H9 (cell line): ENCODE measurements around the gene GPR183. TPM values are rescaled to one million over a fixed set of nuclear protein-coding genes. Genes with fewer than 3 reads are reported as not detected.

Experiments used
- DNase-seq: peaks from one replicate; pipeline ENCODE4 v3.0.0-alpha.2; 2017
- H2AFZ ChIP-seq: one replicate; pipeline ENCODE4 v1.6.1; 2013; ENCODE audit warnings: mild to moderate bottlenecking, low read length, control low read depth, moderate library complexity
- H2AK5ac ChIP-seq: 2 replicates; pipeline ENCODE4 v1.6.1; 2013; ENCODE audit warnings: low read length, control low read depth, mixed read lengths; ENCODE audit not compliant: insufficient read length
- H2BK120ac ChIP-seq: one replicate; pipeline ENCODE4 v1.6.1; 2013; ENCODE audit warnings: low read depth, mild to moderate bottlenecking, low read length, control low read depth, inconsistent platforms; ENCODE audit not compliant: poor library complexity, severe bottlenecking
- H2BK12ac ChIP-seq: 2 replicates; pipeline ENCODE4 v1.6.1; 2013; ENCODE audit warnings: low read length, control low read depth, mixed read lengths, low read depth; ENCODE audit not compliant: insufficient read length
- H2BK15ac ChIP-seq: 2 replicates; pipeline ENCODE4 v1.6.1; 2013; ENCODE audit warnings: low read depth, low read length, control low read depth
- H2BK20ac ChIP-seq: one replicate; pipeline ENCODE4 v1.6.1; 2013; ENCODE audit warnings: low read depth, mild to moderate bottlenecking, low read length, control low read depth, inconsistent platforms; ENCODE audit not compliant: poor library complexity, severe bottlenecking
- H2BK5ac ChIP-seq: 2 replicates; pipeline ENCODE4 v1.6.1; 2013; ENCODE audit warnings: low read length, control low read depth, mixed read lengths; ENCODE audit not compliant: insufficient read length
- H3K14ac ChIP-seq: 2 replicates; pipeline ENCODE4 v1.6.1; 2013; ENCODE audit warnings: low read length, control low read depth; ENCODE audit not compliant: insufficient read depth
- H3K18ac ChIP-seq: 2 replicates; pipeline ENCODE4 v1.6.1; 2013; ENCODE audit warnings: low read depth, mild to moderate bottlenecking, mixed read lengths, low read length, control low read depth; ENCODE audit not compliant: insufficient read length
- H3K23ac ChIP-seq: 2 replicates; pipeline ENCODE4 v1.6.1; 2013; ENCODE audit warnings: low read length, control low read depth, mixed read lengths, low read depth; ENCODE audit not compliant: insufficient read length
- H3K23me2 ChIP-seq: 2 replicates; pipeline ENCODE4 v1.6.1; 2013; ENCODE audit warnings: low read depth, mild to moderate bottlenecking, mixed read lengths, low read length, control low read depth; ENCODE audit not compliant: insufficient read length, poor library complexity, severe bottlenecking
- H3K27ac ChIP-seq: 2 replicates; pipeline ENCODE4 v1.5.1; 2013; ENCODE audit warnings: low read length, control low read depth, mixed read lengths, low read depth; ENCODE audit not compliant: insufficient read length
- H3K27me3 ChIP-seq: 2 replicates; pipeline ENCODE4 v1.6.1; 2013; ENCODE audit warnings: low read length, control low read depth, inconsistent platforms; ENCODE audit not compliant: insufficient read depth
- H3K4ac ChIP-seq: 2 replicates; pipeline ENCODE4 v1.6.1; 2013; ENCODE audit warnings: low read depth, mild to moderate bottlenecking, control low read depth, inconsistent platforms, low read length, moderate library complexity
- H3K4me1 ChIP-seq: 2 replicates; pipeline ENCODE4 v1.6.1; 2013; ENCODE audit warnings: low read length, control low read depth, inconsistent platforms; ENCODE audit not compliant: insufficient read depth
- H3K4me2 ChIP-seq: 2 replicates; pipeline ENCODE4 v1.6.1; 2013; ENCODE audit warnings: low read length, control low read depth, mixed read lengths; ENCODE audit not compliant: insufficient read length, insufficient read depth
- H3K56ac ChIP-seq: 2 replicates; pipeline ENCODE4 v1.6.1; 2013; ENCODE audit warnings: low read depth, mild to moderate bottlenecking, mixed read lengths, low read length, control low read depth; ENCODE audit not compliant: insufficient read length
- H3K79me1 ChIP-seq: 2 replicates; pipeline ENCODE4 v1.6.1; 2013; ENCODE audit warnings: low read depth, mild to moderate bottlenecking, moderate library complexity, low read length, control low read depth, inconsistent platforms; ENCODE audit not compliant: insufficient read depth, poor library complexity, severe bottlenecking
- H3K79me2 ChIP-seq: 2 replicates; pipeline ENCODE4 v1.6.1; 2013; ENCODE audit warnings: low read length, control low read depth, inconsistent platforms; ENCODE audit not compliant: insufficient read depth
- H3K9ac ChIP-seq: 2 replicates; pipeline ENCODE4 v1.6.1; 2013; ENCODE audit warnings: low read length, control low read depth, mixed read lengths; ENCODE audit not compliant: insufficient read length; ENCODE audit errors: extremely low read depth
- H3K9me3 ChIP-seq: one replicate; pipeline ENCODE4 v1.6.1; 2013; ENCODE audit warnings: low read depth, low read length, inconsistent platforms; ENCODE audit not compliant: control insufficient read depth
- H3T11ph ChIP-seq: one replicate; pipeline ENCODE4 v1.6.1; 2013; ENCODE audit warnings: mild to moderate bottlenecking, low read length, control low read depth, inconsistent platforms
- H4K20me1 ChIP-seq: one replicate; pipeline ENCODE4 v1.6.1; 2013; ENCODE audit not compliant: control insufficient read depth, insufficient read length, insufficient read depth
- H4K5ac ChIP-seq: 2 replicates; pipeline ENCODE4 v1.6.1; 2013; ENCODE audit warnings: low read depth, mild to moderate bottlenecking, mixed read lengths, low read length, control low read depth; ENCODE audit not compliant: insufficient read length
- H4K8ac ChIP-seq: replicated peaks from 2 replicates; pipeline ENCODE4 v1.6.1; 2013; ENCODE audit warnings: low read length, control low read depth, mixed read lengths, low read depth; ENCODE audit not compliant: insufficient read length
- H4K91ac ChIP-seq: 2 replicates; pipeline ENCODE4 v1.6.1; 2013; ENCODE audit warnings: low read depth, mild to moderate bottlenecking, moderate library complexity, mixed read lengths, low read length, control low read depth; ENCODE audit not compliant: insufficient read length
- H3K27ac Mint-ChIP-seq, 3 experiments: 2 replicates in 2 of 3; 3 replicates in 1 of 3; pipeline ENCODE4 v1.8.0; 2020 to 2021; ENCODE audit warnings: mixed read lengths in 3 of 3, mild to moderate bottlenecking in 1 of 3, moderate library complexity in 1 of 3
- H3K27me3 Mint-ChIP-seq: 2 replicates; pipeline ENCODE4 v1.8.0; 2021; ENCODE audit warnings: low read depth, mild to moderate bottlenecking, moderate library complexity, mixed read lengths
- H3K36me3 Mint-ChIP-seq, 3 experiments: 2 replicates in 2 of 3; 3 replicates in 1 of 3; pipeline ENCODE4 v1.8.0; 2020 to 2021; ENCODE audit warnings: low read depth in 3 of 3, mixed read lengths in 3 of 3; ENCODE audit not compliant: insufficient read depth in 1 of 3
- H3K4me1 Mint-ChIP-seq, 2 experiments: 2 replicates each; pipeline ENCODE4 v1.8.0; 2020; ENCODE audit warnings: mixed read lengths in 2 of 2
- H3K4me3 Mint-ChIP-seq, 2 experiments: 2 replicates in 1 of 2; 3 replicates in 1 of 2; pipeline ENCODE4 v1.8.0; 2020 to 2021; ENCODE audit warnings: mild to moderate bottlenecking in 2 of 2, mixed read lengths in 2 of 2, moderate library complexity in 1 of 2
- H3K9me3 Mint-ChIP-seq, 2 experiments: 2 replicates in 1 of 2; 3 replicates in 1 of 2; pipeline ENCODE4 v1.8.0; 2020; ENCODE audit warnings: mild to moderate bottlenecking in 2 of 2, mixed read lengths in 2 of 2, moderate library complexity in 1 of 2
- CTCF ChIP-seq: fragments of 200-600 bp; sonication (generic); conservative IDR thresholded peaks from 3 replicates; pipeline ENCODE4 v1.8.0; 2021; ENCODE audit warnings: antibody characterized with exemption, mild to moderate bottlenecking
- WGBS: extraction: QIAGEN DNeasy Blood & Tissue Kit; methylation state at CpG from one replicate; pipeline ENCODE4 v1.1.7; 2013; ENCODE audit warnings: missing lambda C conversion rate, low lambda C conversion rate, mixed read lengths; ENCODE audit not compliant: insufficient read length; ENCODE audit errors: extremely low coverage; 5-methylcytosine and 5-hydroxymethylcytosine counted together
- total RNA-seq: library from RNA; stranded (reverse); gene quantifications from 2 replicates; pipeline ENCODE4 v1.2.1, GENCODE V29; 2021

Gene GPR183
- total RNA-seq, 1 experiment from 2014 or later, result not detected

DNA sequence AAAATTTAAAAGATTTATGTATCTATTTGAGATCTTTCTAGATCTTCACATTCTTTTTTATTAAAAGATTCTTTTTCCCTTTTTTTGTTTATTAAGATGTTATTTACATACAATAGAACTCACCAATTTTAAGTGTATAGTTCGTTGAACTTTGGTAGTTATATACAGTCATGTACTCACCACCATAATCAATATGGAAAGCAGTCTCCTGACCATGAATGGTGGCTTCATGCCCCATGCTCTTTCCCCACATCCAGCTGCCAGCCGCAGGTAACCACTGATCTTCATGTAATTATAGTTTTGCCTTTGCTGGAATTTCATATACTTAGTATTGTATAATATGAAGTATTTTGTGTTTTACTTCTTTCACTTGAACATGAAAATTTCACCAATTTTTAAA is 20.6 kb upstream of the GPR183 start:
- H2BK5ac ChIP-seq, result no peak overlapping the region
- no peak overlapping the region for H4K8ac ChIP-seq
- no peak overlapping the region for H2AK5ac ChIP-seq
- H3K79me1 ChIP-seq, result no peaks in the 10 kb centered on the region
- no peaks in the 10 kb centered on the region for H3K27me3 ChIP-seq
- no peak for TF ChIP-seq CTCF
- no peak overlapping the region for H3K23ac ChIP-seq
- no peak overlapping the region for H3K4ac ChIP-seq
- no peaks in the 10 kb centered on the region for H4K20me1 ChIP-seq
- Mint-ChIP-seq H3K27ac (no peak overlapping the region), H3K9me3 (no peaks in the 10 kb centered on the region), H3K27me3 (no peaks in the 10 kb centered on the region), H3K4me1 (no peaks in the 10 kb centered on the region), H3K4me3 (no peak overlapping the region), H3K36me3 (peaks cover 0 to 18% (median 11%) of the 10 kb centered on the region in 3 experiments; a peak in 4 of 7 replicates)
- H2BK15ac ChIP-seq, result no peak overlapping the region
- H3K9me3 ChIP-seq, result no peaks in the 10 kb centered on the region
- no peaks in the 10 kb centered on the region for H3K4me1 ChIP-seq
- H3T11ph ChIP-seq, result no peak overlapping the region
- H3K79me2 ChIP-seq, result no peaks in the 10 kb centered on the region
- no peak overlapping the region for H2BK12ac ChIP-seq
- H3K23me2 ChIP-seq, result no peaks in the 10 kb centered on the region
- H2AFZ ChIP-seq, result no peak overlapping the region
- H3K9ac ChIP-seq, result no peak overlapping the region
- no CpG with 5 or more reads among the region's 2 CpGs for WGBS
- H2BK20ac ChIP-seq, result no peak overlapping the region
- H3K27ac ChIP-seq, result no peak overlapping the region
- no peak overlapping the region for H3K4me2 ChIP-seq
- H3K14ac ChIP-seq, result no peak overlapping the region
- no peak overlapping the region for H3K18ac ChIP-seq
- no peak overlapping the region for H4K5ac ChIP-seq
- H3K56ac ChIP-seq, result no peak overlapping the region
- no peak overlapping the region for H2BK120ac ChIP-seq
- H4K91ac ChIP-seq, result no peak overlapping the region
- DNase-seq, result no peak
